ENCODE data around the gene MEGF11.

DNA sequence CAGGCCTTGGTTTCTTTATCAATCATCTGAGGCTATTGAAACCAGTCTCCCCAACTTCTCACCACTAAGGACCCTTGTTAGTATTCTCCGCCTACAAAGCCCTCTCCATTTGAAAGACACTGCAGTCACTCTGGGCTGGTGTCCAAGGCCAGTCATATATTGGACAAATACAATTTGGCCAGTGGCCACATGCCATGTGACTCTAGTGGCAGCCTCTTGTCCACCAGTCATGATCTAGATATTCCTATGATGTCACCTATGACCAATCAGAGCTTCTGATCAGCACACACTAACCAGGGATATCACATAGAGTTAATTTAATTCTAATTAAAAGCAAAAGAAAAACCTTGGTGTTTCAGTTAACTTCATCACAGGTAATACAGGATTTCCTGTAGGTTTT, 316.1 kb downstream of the MEGF11 start:
- no peak for TF ChIP-seq EZH2 (IDR thresholded peaks at IDR 0.05; ENCODE audit: borderline replicate concordance, low read length)
- TF ChIP-seq, protein P1, sequence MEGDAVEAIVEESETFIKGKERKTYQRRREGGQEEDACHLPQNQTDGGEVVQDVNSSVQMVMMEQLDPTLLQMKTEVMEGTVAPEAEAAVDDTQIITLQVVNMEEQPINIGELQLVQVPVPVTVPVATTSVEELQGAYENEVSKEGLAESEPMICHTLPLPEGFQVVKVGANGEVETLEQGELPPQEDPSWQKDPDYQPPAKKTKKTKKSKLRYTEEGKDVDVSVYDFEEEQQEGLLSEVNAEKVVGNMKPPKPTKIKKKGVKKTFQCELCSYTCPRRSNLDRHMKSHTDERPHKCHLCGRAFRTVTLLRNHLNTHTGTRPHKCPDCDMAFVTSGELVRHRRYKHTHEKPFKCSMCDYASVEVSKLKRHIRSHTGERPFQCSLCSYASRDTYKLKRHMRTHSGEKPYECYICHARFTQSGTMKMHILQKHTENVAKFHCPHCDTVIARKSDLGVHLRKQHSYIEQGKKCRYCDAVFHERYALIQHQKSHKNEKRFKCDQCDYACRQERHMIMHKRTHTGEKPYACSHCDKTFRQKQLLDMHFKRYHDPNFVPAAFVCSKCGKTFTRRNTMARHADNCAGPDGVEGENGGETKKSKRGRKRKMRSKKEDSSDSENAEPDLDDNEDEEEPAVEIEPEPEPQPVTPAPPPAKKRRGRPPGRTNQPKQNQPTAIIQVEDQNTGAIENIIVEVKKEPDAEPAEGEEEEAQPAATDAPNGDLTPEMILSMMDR (IDR thresholded peaks at IDR 0.05; ENCODE audit: low read length), result no peak
